Thyroid gland (tissue), 4 donors: Measurements from ENCODE around the gene SLC25A33. TPM values are rescaled to one million over a fixed set of nuclear protein-coding genes. Genes with fewer than 3 reads are reported as not detected.
"Not testable (repeated sequence)": the region's sequence is repeated elsewhere in the genome, so short reads cannot be mapped to it uniquely, and the experiment has no call there.

ENCODE experiments used
- DNase-seq, 2 donors: peaks; one replicate each; pipeline ENCODE4 v3.0.0-alpha.2; 2019
- H3K27ac ChIP-seq, 3 donors: fragments of 200-600 bp; sonication (generic); 1 replicate in 2 of 3; 2 replicates in 1 of 3; pipeline ENCODE4 v1.5.1; 2016 to 2019; ENCODE audit warnings: mild to moderate bottlenecking in 1 of 3, moderate library complexity in 1 of 3
- H3K27me3 ChIP-seq: fragments of 200-600 bp; sonication (generic); one replicate; pipeline ENCODE4 v1.5.1; 2019
- H3K36me3 ChIP-seq, 2 donors: fragments of 200-600 bp; sonication (generic); one replicate each; pipeline ENCODE4 v1.5.1; 2016 to 2019
- H3K4me1 ChIP-seq, 2 donors: fragments of 200-600 bp; sonication (generic); one replicate each; pipeline ENCODE4 v1.5.1; 2017 to 2019
- H3K4me3 ChIP-seq, 3 donors: fragments of 200-600 bp; sonication (generic); replicated peaks in 1 of 3; 1 replicate in 2 of 3; 2 replicates in 1 of 3; pipeline ENCODE4 v1.5.1; 2016; ENCODE audit warnings: mild to moderate bottlenecking in 1 of 3
- H3K9me3 ChIP-seq: fragments of 200-600 bp; sonication (generic); one replicate; pipeline ENCODE4 v1.5.1; 2017
- POLR2A ChIP-seq, 2 donors: fragments of 450-650 bp; IDR thresholded peaks; one replicate each; pipeline ENCODE4 v1.6.1; 2017; ENCODE audit warnings: antibody characterized with exemption in 2 of 2, mild to moderate bottlenecking in 2 of 2, moderate library complexity in 1 of 2
- WGBS, 2 donors: methylation state at CpG; one replicate each; pipeline ENCODE4 v1.1.5; 2017; 5-methylcytosine and 5-hydroxymethylcytosine counted together
- intact Hi-C: fragments of 100-400 bp; cut with DNase I; formaldehyde crosslinking; loops from one replicate; pipeline ENCODE4 v1.15.1; 2023
- total RNA-seq, 4 donors: library from RNA; depleted of rRNA; stranded (reverse); fragments of >200 nt; gene quantifications; one replicate each; pipeline ENCODE4 v1.2.3, GENCODE V29; 2016
- TF ChIP-seq, protein P1 (sequence below), 6 experiments: fragments of 200-600 bp in 3 of 6; fragments of 450-650 bp in 3 of 6; sonication (generic) in 3 of 6; IDR thresholded peaks; one replicate each; pipeline ENCODE4 v1.5.1; 2016 to 2019; ENCODE audit warnings: antibody characterized with exemption in 6 of 6, mild to moderate bottlenecking in 2 of 6, inconsistent platforms in 1 of 6, moderate library complexity in 1 of 6

SLC25A33 gene
- total RNA-seq, 4 donors from 2014 or later, result 10.6 to 16.6 (median 14.7) TPM

DNA sequence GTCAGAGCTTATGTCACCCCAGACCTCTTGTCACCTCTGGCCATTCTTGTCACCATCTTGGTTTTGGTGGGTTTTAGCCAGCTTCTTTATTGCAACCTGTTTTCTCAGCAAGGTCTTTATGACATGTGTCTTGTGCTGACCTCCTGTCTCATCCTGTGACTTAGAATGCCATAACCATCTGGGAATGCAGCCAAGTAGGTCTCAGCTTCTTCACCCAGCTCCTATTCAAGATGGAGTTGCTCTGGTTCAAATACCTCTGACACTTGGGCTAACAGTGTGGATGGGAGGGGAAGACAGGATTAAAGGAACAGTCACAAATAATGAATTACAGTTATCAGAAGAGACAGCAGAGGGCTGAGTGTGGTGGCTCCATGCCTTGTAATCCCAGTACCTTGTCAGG lies 81.8 kb downstream of the SLC25A33 start:
- Histone ChIP-seq H3K9me3 (no peaks in the 10 kb centered on the region), H3K36me3 (no peaks in the 10 kb centered on the region), H3K4me1 (no peaks in the 10 kb centered on the region), H3K27ac (no peak overlapping the region), H3K4me3 (no peak overlapping the region), H3K27me3 (no peaks in the 10 kb centered on the region)
- TF ChIP-seq, protein P1, sequence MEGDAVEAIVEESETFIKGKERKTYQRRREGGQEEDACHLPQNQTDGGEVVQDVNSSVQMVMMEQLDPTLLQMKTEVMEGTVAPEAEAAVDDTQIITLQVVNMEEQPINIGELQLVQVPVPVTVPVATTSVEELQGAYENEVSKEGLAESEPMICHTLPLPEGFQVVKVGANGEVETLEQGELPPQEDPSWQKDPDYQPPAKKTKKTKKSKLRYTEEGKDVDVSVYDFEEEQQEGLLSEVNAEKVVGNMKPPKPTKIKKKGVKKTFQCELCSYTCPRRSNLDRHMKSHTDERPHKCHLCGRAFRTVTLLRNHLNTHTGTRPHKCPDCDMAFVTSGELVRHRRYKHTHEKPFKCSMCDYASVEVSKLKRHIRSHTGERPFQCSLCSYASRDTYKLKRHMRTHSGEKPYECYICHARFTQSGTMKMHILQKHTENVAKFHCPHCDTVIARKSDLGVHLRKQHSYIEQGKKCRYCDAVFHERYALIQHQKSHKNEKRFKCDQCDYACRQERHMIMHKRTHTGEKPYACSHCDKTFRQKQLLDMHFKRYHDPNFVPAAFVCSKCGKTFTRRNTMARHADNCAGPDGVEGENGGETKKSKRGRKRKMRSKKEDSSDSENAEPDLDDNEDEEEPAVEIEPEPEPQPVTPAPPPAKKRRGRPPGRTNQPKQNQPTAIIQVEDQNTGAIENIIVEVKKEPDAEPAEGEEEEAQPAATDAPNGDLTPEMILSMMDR (IDR thresholded peaks at IDR 0.05), result no peak
- TF ChIP-seq POLR2A (IDR thresholded peaks at IDR 0.05), result no peak
- no peak for DNase-seq
- intact Hi-C loops, result no loop called here

DNA sequence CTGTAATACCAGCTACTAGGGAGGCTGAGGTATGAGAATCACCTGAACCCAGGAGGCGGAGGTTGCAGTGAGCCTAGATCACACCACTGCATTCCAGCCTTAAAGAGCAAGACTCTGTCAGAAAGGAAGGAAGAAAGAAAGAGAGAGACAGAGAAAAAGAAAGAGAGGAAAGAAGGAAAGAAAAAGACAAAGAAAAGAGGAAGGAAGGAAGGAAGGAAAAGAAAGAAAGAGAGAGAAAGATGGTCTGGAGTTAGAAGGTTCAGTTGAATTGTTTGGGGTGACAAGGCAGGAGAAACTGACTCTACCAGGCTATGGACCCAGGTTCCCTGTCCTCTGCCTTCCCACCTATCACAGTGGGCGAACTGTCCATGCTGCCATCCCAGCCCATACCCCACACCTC lies 84.8 kb downstream of the SLC25A33 start:
- Histone ChIP-seq H3K27me3 (no peaks in the 10 kb centered on the region), H3K4me3 (no peak overlapping the region), H3K36me3 (no peaks in the 10 kb centered on the region), H3K27ac (no peak overlapping the region), H3K4me1 (no peaks in the 10 kb centered on the region), H3K9me3 (no peaks in the 10 kb centered on the region)
- TF ChIP-seq, protein P1 (IDR thresholded peaks at IDR 0.05), result no peak
- TF ChIP-seq POLR2A (IDR thresholded peaks at IDR 0.05), result no peak
- intact Hi-C loops, result no loop called here
- WGBS, 2 donors, result 94 to 95% methylated on average over 2 of the region's 2 CpGs
- no peak for DNase-seq

DNA sequence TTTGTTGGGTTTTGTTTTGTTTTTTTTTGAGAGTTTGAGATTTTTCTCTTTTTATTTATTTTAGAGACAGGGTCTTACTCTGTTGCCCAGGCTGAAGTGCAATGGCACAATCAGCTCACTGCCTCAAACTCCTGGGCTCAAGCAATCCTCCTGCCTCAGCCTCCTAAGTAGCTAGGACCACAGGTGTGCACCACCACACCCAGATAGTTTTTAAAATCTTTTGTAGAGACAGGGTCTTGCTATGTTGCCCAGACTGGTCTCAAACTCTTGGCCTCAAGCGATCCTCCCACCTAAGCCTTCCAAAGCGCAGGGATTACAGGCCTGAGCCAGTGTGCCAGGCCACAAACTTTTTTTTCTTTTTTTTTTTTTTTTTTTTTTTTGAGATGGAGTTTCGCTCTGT lies 85.8 kb downstream of the SLC25A33 start:
- intact Hi-C loops, result loop anchor here (5.0 kb wide), 1 partner anchor 92 kb away; no protein-coding TSS in a partner anchor
- H3K9me3 ChIP-seq, H3K36me3 ChIP-seq, H3K27ac ChIP-seq, DNase-seq, H3K4me1 ChIP-seq, H3K4me3 ChIP-seq, H3K27me3 ChIP-seq: not testable (repeated sequence)
- WGBS, 2 donors, result 96 to 97% methylated on average over 3 of the region's 3 CpGs

DNA sequence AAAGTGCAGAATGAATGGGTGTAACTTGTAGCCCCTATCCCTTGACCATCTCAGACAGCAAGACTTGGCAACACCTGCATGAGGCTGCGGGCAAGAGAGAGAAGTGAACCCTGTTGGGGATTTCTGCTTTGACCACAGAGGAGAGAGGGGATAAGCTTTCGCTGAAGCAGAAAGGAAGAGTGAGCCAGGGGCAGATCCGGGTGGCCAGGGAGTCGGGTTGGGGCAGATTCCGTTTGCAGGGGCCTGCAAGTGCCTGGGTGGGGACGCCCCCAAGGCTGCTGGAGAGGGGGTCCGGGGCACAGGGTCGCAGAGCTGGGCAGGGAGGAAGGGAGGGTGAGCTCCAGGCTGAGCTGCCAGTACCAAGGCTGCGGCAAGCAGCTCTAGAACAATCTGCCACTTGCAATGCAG lies 86.9 kb downstream of the SLC25A33 start:
- H3K9me3 ChIP-seq, result no peaks in the 10 kb centered on the region
- no peaks in the 10 kb centered on the region for H3K4me1 ChIP-seq
- no peaks in the 10 kb centered on the region for H3K36me3 ChIP-seq
- H3K27me3 ChIP-seq, result no peaks in the 10 kb centered on the region
- H3K27ac ChIP-seq, result no peak overlapping the region
- TF ChIP-seq, protein P1 (IDR thresholded peaks at IDR 0.05), result no peak
- TF ChIP-seq POLR2A (IDR thresholded peaks at IDR 0.05), result no peak
- H3K4me3 ChIP-seq, result no peak overlapping the region
- intact Hi-C loops, result loop anchor here (2.0 to 5.0 kb wide), 2 partner anchors 91 to 241 kb away; no protein-coding TSS in a partner anchor
- no peak for DNase-seq
- WGBS, 2 donors, result 76 to 83% methylated on average over 9 of the region's 9 CpGs

DNA sequence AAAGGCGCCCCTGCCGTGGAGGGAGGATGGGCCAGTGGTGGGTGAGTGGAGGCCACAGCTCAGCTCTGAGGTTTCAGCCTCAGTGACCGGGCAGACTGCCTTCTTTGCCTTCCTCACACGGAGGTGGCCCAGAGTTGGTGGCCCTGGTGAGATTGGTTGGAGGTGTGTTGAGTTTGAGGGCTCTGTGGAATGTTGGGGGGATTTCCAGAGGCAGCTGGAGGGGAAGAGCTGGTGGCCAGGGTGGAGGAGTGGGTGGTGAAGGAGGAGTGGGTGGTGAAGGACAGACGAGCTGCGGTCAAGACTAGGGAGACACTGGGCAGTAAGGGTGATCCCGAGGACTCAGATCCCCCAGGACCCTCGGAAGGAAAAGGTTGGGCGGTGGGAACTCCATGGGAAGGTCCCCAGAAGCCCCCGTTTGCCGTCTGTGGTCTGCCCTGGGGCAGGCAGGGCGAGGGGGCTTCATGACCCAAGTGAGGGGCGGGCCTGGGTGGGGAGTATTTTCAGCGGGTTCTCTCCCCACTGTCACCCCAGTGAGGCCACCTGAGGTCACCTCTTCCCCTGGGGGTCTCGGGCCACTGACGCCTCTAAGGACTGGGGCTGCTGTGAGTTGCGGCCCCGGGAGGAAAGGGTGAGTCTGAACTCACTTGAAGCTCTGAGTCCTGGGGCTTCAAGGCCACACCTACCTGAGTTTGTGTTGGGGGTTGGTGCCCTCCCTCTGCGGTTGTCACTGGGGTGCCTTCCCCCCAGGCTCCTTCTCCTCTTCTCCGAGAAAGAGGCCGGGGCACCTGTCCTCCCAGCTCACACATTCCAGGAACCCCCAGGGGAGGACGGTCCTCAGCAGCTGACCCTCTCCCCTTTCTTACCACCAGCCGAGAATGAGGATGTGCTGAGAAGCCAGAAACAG lies 89.5 kb downstream of the SLC25A33 start:
- TF ChIP-seq POLR2A (IDR thresholded peaks at IDR 0.05), result no peak
- TF ChIP-seq, protein P1 (IDR thresholded peaks at IDR 0.05), result no peak
- intact Hi-C loops, result loop anchor here (5.0 kb wide), 1 partner anchor 89 kb away; no protein-coding TSS in a partner anchor
- WGBS, 2 donors, result 74 to 75% methylated on average over 15 to 17 of the region's 23 CpGs
- no peaks in the 10 kb centered on the region for H3K4me1 ChIP-seq
- H3K36me3 ChIP-seq, result no peaks in the 10 kb centered on the region
- H3K9me3 ChIP-seq, result no peaks in the 10 kb centered on the region
- H3K27me3 ChIP-seq, result no peaks in the 10 kb centered on the region
- DNase-seq, result no peak
- no peak overlapping the region for H3K4me3 ChIP-seq
- H3K27ac ChIP-seq, result no peak overlapping the region
